GM18858 (cell line): ENCODE results near the gene ACADL.

Source experiments
- ATAC-seq: cut with Tn5 transposase; IDR thresholded peaks from one replicate; pipeline ENCODE4 v1.9.1; 2021; ENCODE audit not compliant: unreplicated experiment

ACADL gene

GRCh38 chr2:210224941-210225672 is at the start of gene ACADL:
Gene ACADL (minus strand): TSS chr2:210225447. CDS start chr2:210225263, 184 bp downstream.
- no peak for ATAC-seq

- ATAC-seq, result no peak
Observed at GRCh38 chr2:210271300-210271699, 46.1 kb upstream of the ACADL start.

- ATAC-seq, result no peak
Observed at GRCh38 chr2:210269148-210269547, 43.9 kb upstream of the ACADL start.

GRCh38 chr2:210268281-210268680 is 43.0 kb upstream of the ACADL start:
- no peak for ATAC-seq

GRCh38 chr2:210267698-210268097 is 42.5 kb upstream of the ACADL start:
- no peak for ATAC-seq

GRCh38 chr2:210264282-210264681 is 39.0 kb upstream of the ACADL start:
- no peak for ATAC-seq

- ATAC-seq, result no peak
Observed at GRCh38 chr2:210263841-210264240, 38.6 kb upstream of the ACADL start.

- ATAC-seq, result no peak
Observed at GRCh38 chr2:210262036-210262435, 36.8 kb upstream of the ACADL start.

GRCh38 chr2:210259687-210260086 is 34.4 kb upstream of the ACADL start:
- ATAC-seq, result no peak

GRCh38 chr2:210252699-210253606 is 27.7 kb upstream of the ACADL start:
- no peak for ATAC-seq

GRCh38 chr2:210250622-210251021 is 25.4 kb upstream of the ACADL start:
- no peak for ATAC-seq

- ATAC-seq, result no peak
Observed at GRCh38 chr2:210233487-210233886, 8.2 kb upstream of the ACADL start.

- no peak for ATAC-seq
Observed at GRCh38 chr2:210230984-210231383, 5.7 kb upstream of the ACADL start.

- no peak for ATAC-seq
Observed at GRCh38 chr2:210230518-210230917, 5.3 kb upstream of the ACADL start.

GRCh38 chr2:210228586-210228985 is 3.3 kb upstream of the ACADL start:
- ATAC-seq, result no peak

GRCh38 chr2:210227290-210228088 is 2.2 kb upstream of the ACADL start:
- ATAC-seq, result no peak

- no peak for ATAC-seq
Observed at GRCh38 chr2:210226223-210226622, 976 bp upstream of the ACADL start.

GRCh38 chr2:210224591-210224940 is 681 bp downstream of the ACADL start:
- no peak for ATAC-seq

GRCh38 chr2:210215120-210215519 is 10.1 kb downstream of the ACADL start:
- no peak for ATAC-seq

- no peak for ATAC-seq
Observed at GRCh38 chr2:210210185-210210584, 15.1 kb downstream of the ACADL start.

GRCh38 chr2:210207929-210208328 is 17.3 kb downstream of the ACADL start:
- ATAC-seq, result no peak
